HUES48 (cell line): ENCODE results near the gene GATA5.

ENCODE experiments used
- H3K27ac ChIP-seq: one replicate; pipeline ENCODE4 v1.7.0; 2013; ENCODE audit warnings: low read depth, low read length, inconsistent platforms
- H3K27me3 ChIP-seq: 2 replicates; pipeline ENCODE4 v1.6.1; 2013; ENCODE audit warnings: mild to moderate bottlenecking, low read length; ENCODE audit not compliant: control insufficient read depth, insufficient read depth
- H3K36me3 ChIP-seq: 2 replicates; pipeline ENCODE4 v1.6.1; 2013; ENCODE audit warnings: low read length; ENCODE audit not compliant: control insufficient read depth, insufficient read depth
- H3K4me1 ChIP-seq: 2 replicates; pipeline ENCODE4 v1.6.1; 2013; ENCODE audit warnings: mild to moderate bottlenecking, low read length; ENCODE audit not compliant: control insufficient read depth, insufficient read depth
- H3K4me3 ChIP-seq: 2 replicates; pipeline ENCODE4 v1.5.1; 2013; ENCODE audit warnings: mild to moderate bottlenecking, low read depth, low read length
- H3K9ac ChIP-seq: 2 replicates; pipeline ENCODE4 v1.6.1; 2013; ENCODE audit warnings: mild to moderate bottlenecking, low read depth, low read length, moderate library complexity
- H3K9me3 ChIP-seq: 2 replicates; pipeline ENCODE4 v1.6.1; 2013; ENCODE audit warnings: low read length; ENCODE audit not compliant: control insufficient read depth, insufficient read depth

Gene GATA5

DNA sequence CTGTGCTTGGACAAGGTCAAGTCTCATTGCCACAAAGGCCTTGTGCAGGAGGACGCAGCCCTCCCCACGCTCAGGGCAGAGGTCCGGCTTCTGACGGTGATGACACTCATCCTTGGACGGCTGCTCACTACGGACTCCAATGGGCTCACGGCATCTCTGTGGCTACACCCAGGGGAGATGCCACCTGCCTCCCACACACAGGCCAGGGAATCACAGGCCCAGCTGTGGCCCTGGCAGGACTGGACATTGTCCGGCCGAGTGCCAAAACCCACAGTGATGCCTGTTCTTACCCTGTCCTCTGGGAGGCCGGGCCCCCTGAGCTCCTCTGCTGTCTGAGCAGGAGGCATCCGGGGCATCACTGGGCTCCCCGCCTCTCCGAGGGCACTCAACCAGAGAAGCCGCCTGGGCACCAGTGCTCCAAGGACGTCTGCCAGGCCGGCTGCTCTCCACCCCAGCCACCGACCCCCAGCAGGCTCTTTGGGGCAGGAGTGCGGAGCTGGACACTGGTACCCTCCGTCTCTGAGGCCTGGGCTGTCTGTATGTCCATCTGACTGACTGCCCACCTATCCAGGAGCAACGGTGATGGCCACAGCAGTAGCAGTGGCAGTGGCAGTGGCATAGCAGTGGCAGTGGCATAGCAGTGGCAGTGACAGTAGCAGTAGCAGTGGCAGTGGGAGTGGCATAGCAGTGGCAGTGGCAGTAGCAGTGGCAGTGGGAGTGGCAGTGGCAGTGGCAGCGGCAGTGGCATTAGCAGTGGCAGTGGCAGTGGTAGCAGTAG is 50.3 kb downstream of the GATA5 start:
- Histone ChIP-seq H3K9me3 (no peaks in the 10 kb centered on the region), H3K36me3 (no peaks in the 10 kb centered on the region), H3K4me3 (no peak overlapping the region), H3K4me1 (peaks cover 17% of the 10 kb centered on the region; the same call in 1 of the 2 replicates), H3K27me3 (no peaks in the 10 kb centered on the region), H3K27ac (no peak overlapping the region), H3K9ac (no peak overlapping the region)

GRCh38 chr20:62424249-62425107 is 51.3 kb downstream of the GATA5 start:
- no peaks in the 10 kb centered on the region for H3K27me3 ChIP-seq
- H3K9ac ChIP-seq: no peak overlapping the region
- H3K27ac ChIP-seq: no peak overlapping the region
- no peaks in the 10 kb centered on the region for H3K9me3 ChIP-seq
- no peaks in the 10 kb centered on the region for H3K36me3 ChIP-seq
- no peak overlapping the region for H3K4me3 ChIP-seq
- peaks cover 17% of the 10 kb centered on the region; the same call in 1 of the 2 replicates for H3K4me1 ChIP-seq

GRCh38 chr20:62423326-62423706 is 52.5 kb downstream of the GATA5 start:
- Histone ChIP-seq H3K27ac (no peak overlapping the region), H3K9me3 (no peaks in the 10 kb centered on the region), H3K36me3 (no peaks in the 10 kb centered on the region), H3K27me3 (no peaks in the 10 kb centered on the region), H3K4me3 (no peak overlapping the region), H3K9ac (no peak overlapping the region), H3K4me1 (peaks cover 17% of the 10 kb centered on the region; the same call in 1 of the 2 replicates)

DNA sequence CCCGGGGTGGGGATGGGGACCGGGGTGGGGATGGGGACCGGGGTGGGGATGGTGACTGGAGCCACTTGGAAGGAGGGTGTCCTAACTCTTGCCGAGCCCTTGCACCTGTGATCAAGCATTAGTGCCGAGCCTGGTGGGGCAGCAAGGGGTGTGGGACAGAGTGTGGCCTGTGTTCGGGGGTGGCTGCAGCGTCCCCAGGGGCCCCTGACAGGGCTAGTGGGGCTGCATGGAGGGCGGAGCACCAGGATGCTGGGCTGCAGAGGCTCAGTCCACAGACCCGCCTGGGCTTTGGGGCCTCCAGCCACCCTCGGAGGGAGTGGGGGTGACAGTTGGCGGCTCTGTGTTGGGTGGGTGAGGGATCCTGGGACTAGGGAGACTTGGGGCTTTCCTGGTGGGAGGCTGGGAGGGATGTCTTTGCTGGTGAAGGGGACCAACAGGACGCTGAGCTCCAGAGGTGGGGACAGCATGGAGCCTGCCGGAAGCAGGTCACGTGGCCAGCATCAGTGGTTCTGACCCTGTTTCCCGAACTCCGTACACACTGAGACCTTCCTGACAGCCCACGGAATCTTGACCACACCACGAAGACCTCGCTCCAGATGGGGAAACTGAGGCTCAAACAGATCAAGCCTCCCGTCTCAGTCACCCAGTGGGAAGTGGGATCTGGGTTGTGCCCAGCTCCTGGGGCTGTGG is 53.0 kb downstream of the GATA5 start:
- Histone ChIP-seq H3K9ac (no peak overlapping the region), H3K4me3 (no peak overlapping the region), H3K36me3 (no peaks in the 10 kb centered on the region), H3K27ac (no peak overlapping the region), H3K27me3 (no peaks in the 10 kb centered on the region), H3K9me3 (no peaks in the 10 kb centered on the region), H3K4me1 (peaks cover 14% of the 10 kb centered on the region; the same call in 1 of the 2 replicates)

- H3K9me3 ChIP-seq: no peaks in the 10 kb centered on the region
- peaks cover 6% of the 10 kb centered on the region; the same call in 1 of the 2 replicates for H3K4me1 ChIP-seq
- H3K4me3 ChIP-seq: no peak overlapping the region
- no peak overlapping the region for H3K27ac ChIP-seq
- H3K36me3 ChIP-seq: no peaks in the 10 kb centered on the region
- no peak overlapping the region for H3K9ac ChIP-seq
- no peaks in the 10 kb centered on the region for H3K27me3 ChIP-seq
Observed at GRCh38 chr20:62421716-62421990, 54.1 kb downstream of the GATA5 start.

- H3K27ac ChIP-seq: no peak overlapping the region
- no peaks in the 10 kb centered on the region for H3K9me3 ChIP-seq
- peaks cover 3% of the 10 kb centered on the region; the same call in 1 of the 2 replicates for H3K4me1 ChIP-seq
- H3K4me3 ChIP-seq: no peak overlapping the region
- H3K27me3 ChIP-seq: no peaks in the 10 kb centered on the region
- H3K36me3 ChIP-seq: no peaks in the 10 kb centered on the region
- no peak overlapping the region for H3K9ac ChIP-seq
Observed at GRCh38 chr20:62420846-62421715, 54.7 kb downstream of the GATA5 start.

GRCh38 chr20:62419759-62420158 is 56.0 kb downstream of the GATA5 start:
- no peaks in the 10 kb centered on the region for H3K27me3 ChIP-seq
- no peaks in the 10 kb centered on the region for H3K9me3 ChIP-seq
- peaks cover 3% of the 10 kb centered on the region; the same call in 1 of the 2 replicates for H3K4me1 ChIP-seq
- no peaks in the 10 kb centered on the region for H3K36me3 ChIP-seq
- H3K4me3 ChIP-seq: no peak overlapping the region
- no peak overlapping the region for H3K9ac ChIP-seq
- no peak overlapping the region for H3K27ac ChIP-seq

DNA sequence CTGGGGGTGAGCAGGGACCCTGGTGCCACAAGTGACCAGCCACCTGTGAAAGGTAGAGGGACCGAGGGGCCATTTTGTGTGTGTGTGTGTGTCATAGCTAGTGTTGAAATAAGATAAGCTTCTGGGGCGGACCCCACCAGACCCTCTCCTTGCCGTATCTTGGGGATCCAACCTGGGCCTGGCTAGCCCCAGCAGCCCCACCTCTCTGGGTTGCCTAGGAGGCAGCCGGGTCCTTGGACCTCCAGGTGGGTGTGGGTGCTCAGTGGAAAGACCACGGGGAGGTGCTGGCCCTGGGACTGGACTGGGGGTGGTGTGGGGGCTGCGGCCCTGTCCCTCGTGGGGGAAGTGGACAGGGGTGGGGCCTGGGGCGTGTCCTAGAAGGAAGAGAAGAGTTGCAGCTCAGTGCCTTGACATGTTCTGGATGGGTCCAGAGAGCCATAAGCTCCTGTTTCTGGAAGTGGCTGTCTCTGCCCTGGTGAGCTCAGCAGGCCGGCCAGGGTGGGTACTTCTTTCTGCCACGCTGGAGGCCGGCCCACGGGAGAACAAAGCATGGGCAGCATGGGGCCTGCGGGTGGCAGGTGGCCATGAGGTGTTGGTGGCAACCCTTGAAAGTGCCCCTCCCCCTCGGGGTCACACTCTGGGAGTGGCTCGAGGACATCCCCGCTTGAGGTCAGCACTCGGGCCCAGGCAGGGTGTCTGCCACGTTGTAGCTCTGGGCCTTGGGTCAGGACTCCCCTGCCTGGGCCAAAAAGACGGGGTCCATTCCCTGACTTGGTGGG is 56.9 kb downstream of the GATA5 start:
- Histone ChIP-seq H3K36me3 (no peaks in the 10 kb centered on the region), H3K27me3 (no peaks in the 10 kb centered on the region), H3K9me3 (no peaks in the 10 kb centered on the region)

GRCh38 chr20:62417981-62418708 is 57.6 kb downstream of the GATA5 start:
- no peaks in the 10 kb centered on the region for H3K27me3 ChIP-seq

More for the DNA sequence above, 56.9 kb downstream of the GATA5 start:
- no peaks in the 10 kb centered on the region for H3K4me1 ChIP-seq
- H3K4me3 ChIP-seq: no peak overlapping the region
- H3K27ac ChIP-seq: no peak overlapping the region
- H3K9ac ChIP-seq: no peak overlapping the region

More at GRCh38 chr20:62417981-62418708, 57.6 kb downstream of the GATA5 start:
- Histone ChIP-seq H3K27ac (no peak overlapping the region), H3K9me3 (no peaks in the 10 kb centered on the region), H3K4me1 (no peaks in the 10 kb centered on the region), H3K9ac (no peak overlapping the region), H3K36me3 (no peaks in the 10 kb centered on the region), H3K4me3 (no peak overlapping the region)
